ENCODE data around the gene NUP88.

Gene NUP88

DNA sequence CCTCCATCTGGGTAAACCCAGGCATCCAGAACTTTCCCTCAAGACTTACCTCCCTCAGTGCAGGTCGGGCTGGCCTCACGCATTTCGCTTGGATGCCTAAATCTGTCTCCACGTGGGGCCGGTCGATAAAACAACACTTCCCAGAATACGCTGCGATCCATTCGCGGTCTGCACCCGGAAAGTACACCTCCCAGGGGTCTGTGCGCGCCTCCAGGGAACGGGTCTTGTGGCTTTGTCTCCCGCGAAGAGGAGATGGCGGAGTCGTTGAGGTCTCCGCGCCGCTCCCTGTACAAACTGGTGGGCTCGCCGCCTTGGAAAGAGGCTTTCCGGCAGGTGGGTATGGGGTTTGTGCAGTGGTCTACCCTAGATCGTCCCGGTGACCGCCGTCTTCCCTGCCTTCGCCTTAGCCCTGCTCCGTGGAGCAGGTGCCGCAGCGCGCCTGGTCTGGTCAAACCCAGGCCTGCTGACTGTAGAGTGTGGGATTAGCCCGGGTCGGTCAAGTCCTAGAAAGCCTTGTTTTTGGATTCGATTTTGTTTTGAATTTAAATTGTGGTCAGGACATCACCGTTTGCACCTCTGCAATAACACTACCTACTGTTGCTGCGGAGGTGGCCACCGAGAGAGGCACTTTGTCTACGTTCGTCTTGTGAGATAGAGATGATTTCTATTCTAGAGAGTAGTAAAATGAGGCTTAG lies 644 bp upstream of the NUP88 start, which contains the start of gene RPAIN:
TSS of gene RPAIN (plus strand) at position 224 of the 695 bp plus-strand sequence. CDS start at position 253, 29 bp downstream.
- peak within 1 kb of the TSS; percentile 98 for H3K4me3 ChIP-seq (replicated peaks; ENCODE audit: low read depth, low read length)
- DNase-seq (ENCODE audit: low read depth): peak; percentile 87
- TF ChIP-seq, protein P1, sequence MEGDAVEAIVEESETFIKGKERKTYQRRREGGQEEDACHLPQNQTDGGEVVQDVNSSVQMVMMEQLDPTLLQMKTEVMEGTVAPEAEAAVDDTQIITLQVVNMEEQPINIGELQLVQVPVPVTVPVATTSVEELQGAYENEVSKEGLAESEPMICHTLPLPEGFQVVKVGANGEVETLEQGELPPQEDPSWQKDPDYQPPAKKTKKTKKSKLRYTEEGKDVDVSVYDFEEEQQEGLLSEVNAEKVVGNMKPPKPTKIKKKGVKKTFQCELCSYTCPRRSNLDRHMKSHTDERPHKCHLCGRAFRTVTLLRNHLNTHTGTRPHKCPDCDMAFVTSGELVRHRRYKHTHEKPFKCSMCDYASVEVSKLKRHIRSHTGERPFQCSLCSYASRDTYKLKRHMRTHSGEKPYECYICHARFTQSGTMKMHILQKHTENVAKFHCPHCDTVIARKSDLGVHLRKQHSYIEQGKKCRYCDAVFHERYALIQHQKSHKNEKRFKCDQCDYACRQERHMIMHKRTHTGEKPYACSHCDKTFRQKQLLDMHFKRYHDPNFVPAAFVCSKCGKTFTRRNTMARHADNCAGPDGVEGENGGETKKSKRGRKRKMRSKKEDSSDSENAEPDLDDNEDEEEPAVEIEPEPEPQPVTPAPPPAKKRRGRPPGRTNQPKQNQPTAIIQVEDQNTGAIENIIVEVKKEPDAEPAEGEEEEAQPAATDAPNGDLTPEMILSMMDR (IDR thresholded peaks at IDR 0.05; ENCODE audit: low read length, missing control alignments): no peak

DNA sequence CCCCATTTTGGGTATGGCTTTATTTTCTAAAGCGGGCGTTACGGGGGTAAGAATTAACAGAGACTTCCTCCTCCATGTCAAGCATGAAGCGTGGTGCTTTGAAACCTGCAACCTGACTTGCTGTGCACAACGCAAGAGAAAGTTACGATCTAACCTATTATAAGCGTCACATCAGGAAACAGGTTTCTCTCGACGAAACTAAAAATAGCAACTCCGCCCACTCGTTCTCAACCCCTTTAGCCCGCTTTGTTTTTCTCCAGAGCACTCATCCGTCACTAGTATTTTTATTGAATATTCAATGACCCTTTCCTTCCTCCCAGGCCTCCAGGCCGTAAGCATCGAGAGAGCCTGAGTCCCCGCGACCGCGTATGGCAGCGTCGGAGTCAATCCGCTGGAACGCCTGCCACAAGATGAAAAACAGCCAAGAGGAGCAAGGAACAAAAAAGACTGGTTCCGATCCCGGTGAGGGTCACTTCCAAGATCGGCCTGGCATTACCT lies 555 bp downstream of the NUP88 start:
- TF ChIP-seq, protein P1 (IDR thresholded peaks at IDR 0.05; ENCODE audit: low read length, missing control alignments): no peak
- H3K4me3 ChIP-seq (replicated peaks; ENCODE audit: low read depth, low read length): peak overlapping the region; percentile 98
- DNase-seq (ENCODE audit: low read depth): peak; percentile 39

DNA sequence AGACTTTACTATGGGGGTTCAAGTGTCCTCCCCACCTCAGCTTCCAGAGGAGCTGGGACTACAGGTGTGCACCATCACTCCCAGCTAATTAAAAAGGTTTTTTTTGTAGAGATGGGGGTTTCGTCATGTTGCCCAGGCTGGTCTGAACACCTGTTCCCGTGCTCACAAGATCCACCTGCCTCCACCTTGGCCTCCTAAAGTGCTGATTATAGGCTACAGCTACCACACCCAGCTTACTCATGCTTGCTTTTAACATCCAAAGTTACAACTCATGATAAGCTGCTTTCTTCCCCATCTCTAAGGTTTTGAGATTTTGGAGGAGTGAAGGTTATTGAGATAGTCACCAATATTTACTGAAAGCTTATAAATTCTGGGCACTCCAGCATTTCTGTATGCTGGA lies 2.6 kb downstream of the NUP88 start:
- no peak for DNase-seq (ENCODE audit: low read depth)
- TF ChIP-seq, protein P1 (IDR thresholded peaks at IDR 0.05; ENCODE audit: low read length, missing control alignments): no peak
- no peak overlapping the region for H3K4me3 ChIP-seq (replicated peaks; ENCODE audit: low read depth, low read length)

DNA sequence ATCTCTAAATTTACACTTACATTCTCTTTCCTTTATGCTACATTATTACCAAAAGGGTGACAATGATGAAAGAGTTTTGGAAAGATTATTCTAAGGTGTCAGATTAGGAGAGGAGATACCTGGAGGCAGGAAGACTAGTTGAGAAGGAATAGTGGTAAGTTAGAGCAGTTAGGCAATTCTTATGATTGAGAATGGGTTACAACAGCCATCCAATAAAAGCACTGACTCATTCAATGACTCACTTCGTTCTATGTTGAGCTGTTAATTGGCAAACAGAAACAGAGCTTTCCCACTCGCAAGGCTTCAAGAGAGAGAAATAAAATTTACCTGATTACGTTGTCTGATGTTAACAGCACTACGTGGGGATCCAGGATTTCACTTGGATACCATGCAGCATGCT lies 5.8 kb downstream of the NUP88 start:
- no peak overlapping the region for H3K4me3 ChIP-seq (replicated peaks; ENCODE audit: low read depth, low read length)
- TF ChIP-seq, protein P1 (IDR thresholded peaks at IDR 0.05; ENCODE audit: low read length, missing control alignments): no peak
- peak; percentile 80 for DNase-seq (ENCODE audit: low read depth)

DNA sequence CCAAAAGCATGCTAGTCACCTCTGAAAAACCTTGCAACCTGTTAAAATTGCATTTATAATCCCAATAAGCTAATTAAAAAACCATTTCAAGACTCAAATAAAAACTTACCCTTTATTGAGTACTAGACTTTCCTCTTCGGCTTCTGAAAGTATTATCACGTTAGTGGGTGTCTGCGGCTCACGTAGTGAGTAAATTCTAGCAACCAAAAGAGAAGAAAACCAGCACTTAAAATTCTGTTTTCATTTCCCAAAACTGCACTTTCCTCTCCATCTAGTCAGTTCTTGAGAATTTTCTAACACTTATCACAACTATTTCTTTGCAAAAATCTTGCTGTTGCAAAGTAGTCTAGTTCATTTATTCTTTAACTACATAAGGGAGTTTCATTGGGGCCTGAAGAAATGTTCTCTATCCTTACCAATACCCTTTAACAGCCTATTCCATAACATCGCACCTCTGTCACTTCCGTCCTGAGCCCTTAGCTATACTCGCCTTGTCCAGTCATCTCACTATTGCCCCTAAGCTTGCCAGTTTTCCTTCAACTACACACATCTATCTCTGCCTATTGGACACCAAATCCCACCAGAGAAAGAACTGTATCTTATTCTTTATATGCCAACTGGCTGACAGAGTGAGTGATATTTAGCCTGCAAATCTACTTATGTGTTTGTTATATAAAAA lies 8.7 kb downstream of the NUP88 start:
- no peak for DNase-seq (ENCODE audit: low read depth)

DNA sequence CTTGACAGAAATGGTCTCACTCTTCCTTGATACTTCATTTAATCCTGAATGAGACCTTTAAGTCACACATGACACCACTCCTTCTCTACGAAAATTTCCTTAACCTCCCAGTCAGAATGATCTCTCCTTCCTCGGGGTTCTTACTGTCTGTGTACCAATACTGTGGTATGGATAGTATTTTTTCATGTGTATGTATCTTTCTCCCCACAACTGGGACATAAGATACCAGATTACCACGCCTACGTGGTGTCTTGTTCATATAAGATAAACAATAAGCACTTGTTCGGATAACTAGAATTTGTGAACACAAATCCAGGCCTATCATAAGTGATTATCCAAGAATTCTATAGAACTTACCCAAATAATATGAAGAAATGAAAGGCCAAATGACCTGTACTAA lies 11.3 kb downstream of the NUP88 start:
- H3K4me3 ChIP-seq (replicated peaks; ENCODE audit: low read depth, low read length): no peak overlapping the region
- DNase-seq (ENCODE audit: low read depth): no peak
- TF ChIP-seq, protein P1 (IDR thresholded peaks at IDR 0.05; ENCODE audit: low read length, missing control alignments): no peak

More for the DNA sequence above, 8.7 kb downstream of the NUP88 start:
- H3K4me3 ChIP-seq (replicated peaks; ENCODE audit: low read depth, low read length): no peak overlapping the region
- TF ChIP-seq, protein P1 (IDR thresholded peaks at IDR 0.05; ENCODE audit: low read length, missing control alignments): no peak
